Activated CD4-positive, alpha-beta T cell treated with anti-CD3 and anti-CD28 coated beads, Interleukin-2, amount 50 U/mL, for 48 hours (primary cell): ENCODE results near the gene SLC26A4.

ENCODE experiments used
- DNase-seq, 2 experiments: peaks; one replicate each; pipeline ENCODE4 v3.0.0-alpha.2; 2020

Gene SLC26A4

GRCh38 chr7:107697321-107698049, 36.9 kb downstream of the SLC26A4 start:
- no peak for DNase-seq

DNA sequence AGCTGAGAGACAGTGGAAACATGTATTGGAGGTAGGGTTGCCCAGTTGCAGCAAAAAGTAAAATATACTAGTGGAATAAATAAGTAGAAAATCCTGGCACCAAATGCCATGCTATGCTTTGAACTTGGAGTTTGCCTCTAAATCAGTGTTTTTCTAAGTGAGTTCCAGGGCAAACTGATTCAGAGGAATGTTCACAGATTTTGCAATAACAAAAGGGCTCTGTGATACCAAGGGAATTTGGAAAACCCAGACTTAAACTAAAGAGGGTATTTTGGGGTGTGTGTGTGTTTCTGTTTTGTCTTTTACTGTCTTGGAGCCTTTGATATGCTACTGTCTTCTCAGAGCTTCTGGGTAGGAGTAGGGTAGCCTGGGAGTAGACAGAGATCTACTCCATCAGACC, 39.9 kb downstream of the SLC26A4 start:
- no peak for DNase-seq

DNA sequence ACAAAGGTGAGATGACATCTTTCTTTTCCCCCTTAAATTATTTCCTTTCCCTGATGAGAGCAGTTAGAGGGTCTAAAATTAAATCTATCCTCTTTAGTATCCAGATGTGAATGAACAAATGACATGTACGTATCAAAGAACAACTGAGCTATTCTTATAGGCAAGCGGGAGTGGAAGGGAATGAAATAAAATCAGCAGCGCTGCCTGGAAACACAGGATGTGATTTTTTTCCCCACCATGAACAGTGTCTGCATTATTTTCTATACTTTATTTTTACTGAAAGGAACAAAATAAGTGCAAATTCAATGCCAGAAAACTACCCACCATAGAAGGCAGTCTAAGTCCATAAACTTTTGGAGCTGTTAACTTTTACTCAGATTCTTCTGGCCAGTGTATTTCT, 40.6 kb downstream of the SLC26A4 start:
- no peak for DNase-seq

- DNase-seq = no peak
Observed at GRCh38 chr7:107703219-107703618, 42.6 kb downstream of the SLC26A4 start.

- no peak for DNase-seq
Observed at GRCh38 chr7:107703872-107704271, 43.2 kb downstream of the SLC26A4 start.

DNA sequence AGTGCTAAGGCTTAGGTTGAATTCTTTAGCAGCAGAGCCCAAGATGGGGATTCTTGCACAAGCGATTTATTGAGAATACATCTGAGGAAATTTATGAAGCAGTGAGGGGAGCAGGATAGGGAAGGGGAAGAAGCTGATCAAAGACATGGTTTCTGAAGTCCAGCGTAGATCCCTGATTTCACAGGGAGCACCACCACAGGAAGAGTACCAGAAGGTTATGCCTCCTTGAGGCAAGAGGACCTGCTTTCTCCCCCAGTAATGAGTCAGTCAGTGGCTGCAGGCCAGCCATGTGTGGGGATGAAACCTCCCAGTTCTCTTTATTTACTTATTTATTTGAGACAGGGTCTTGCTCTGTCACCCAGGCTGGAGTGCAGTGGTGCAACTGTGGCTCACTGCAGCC, 48.3 kb downstream of the SLC26A4 start:
- no peak for DNase-seq

DNA sequence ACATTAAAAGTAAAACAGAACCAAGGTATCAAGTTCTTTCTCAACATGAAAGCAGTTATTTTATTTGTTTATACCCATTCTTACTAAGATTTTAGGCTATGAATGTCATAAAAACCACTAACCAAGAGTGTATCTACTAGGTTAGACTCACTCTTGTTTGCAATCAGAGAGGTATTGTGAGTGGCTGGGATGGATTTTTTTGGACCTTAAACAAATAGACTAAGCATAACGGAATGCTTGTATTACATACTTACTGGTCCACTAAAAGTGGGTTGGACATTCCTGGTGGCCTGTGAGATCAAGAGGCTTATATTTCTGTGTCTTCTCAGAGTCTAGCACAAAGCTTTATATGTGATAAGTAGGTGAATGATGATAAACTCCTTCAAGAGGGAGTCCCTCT, 50.7 kb downstream of the SLC26A4 start:
- no peak for DNase-seq

DNA sequence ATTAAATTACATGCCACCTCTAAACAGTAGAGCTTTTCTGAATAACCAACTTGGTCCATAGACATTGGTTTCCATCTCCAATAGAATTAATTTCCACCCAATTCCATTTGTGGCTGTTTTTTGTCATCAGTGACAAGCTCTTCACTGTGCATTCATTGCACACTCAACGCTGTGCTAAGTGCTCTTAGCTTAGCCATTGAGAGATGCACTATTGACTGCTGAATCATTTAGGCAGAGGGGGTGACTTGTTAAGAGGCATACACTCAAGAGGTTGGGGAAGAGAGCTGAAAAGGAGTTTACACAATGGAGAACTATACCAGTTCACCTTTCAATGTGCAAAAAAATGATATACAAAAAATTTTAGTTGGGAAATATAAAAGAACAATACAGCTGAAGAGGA, 51.4 kb downstream of the SLC26A4 start:
- DNase-seq = no peak

DNA sequence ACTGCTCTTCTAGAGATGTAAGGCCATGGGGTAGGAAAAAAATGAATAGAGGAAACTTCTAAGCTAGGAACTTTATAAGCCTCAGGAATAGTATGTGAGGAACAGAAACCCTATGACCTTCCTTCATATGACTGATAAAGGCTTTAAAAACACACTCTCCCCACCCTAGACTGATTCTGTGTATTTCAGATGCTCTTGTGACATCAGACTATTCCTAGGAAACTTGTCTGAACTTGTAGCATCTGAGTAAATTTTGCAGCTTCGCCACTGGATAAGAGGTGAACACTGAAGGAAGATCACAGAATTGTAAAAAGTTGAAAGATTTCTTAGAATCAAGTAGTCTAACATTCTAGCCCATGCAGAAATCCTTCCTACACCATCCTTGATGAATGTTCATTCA, 52.3 kb downstream of the SLC26A4 start:
- DNase-seq = no peak

GRCh38 chr7:107715531-107715930, 54.9 kb downstream of the SLC26A4 start:
- DNase-seq = no peak

- no peak for DNase-seq
Observed at GRCh38 chr7:107718456-107719193, 58.0 kb downstream of the SLC26A4 start.

- no peak for DNase-seq
Observed at GRCh38 chr7:107721286-107721685, 60.7 kb downstream of the SLC26A4 start.

- DNase-seq = no peak
Observed at GRCh38 chr7:107723255-107723654, 62.6 kb downstream of the SLC26A4 start.

GRCh38 chr7:107725138-107725740, 64.6 kb downstream of the SLC26A4 start:
- DNase-seq = peak; percentile 49 to 56

DNA sequence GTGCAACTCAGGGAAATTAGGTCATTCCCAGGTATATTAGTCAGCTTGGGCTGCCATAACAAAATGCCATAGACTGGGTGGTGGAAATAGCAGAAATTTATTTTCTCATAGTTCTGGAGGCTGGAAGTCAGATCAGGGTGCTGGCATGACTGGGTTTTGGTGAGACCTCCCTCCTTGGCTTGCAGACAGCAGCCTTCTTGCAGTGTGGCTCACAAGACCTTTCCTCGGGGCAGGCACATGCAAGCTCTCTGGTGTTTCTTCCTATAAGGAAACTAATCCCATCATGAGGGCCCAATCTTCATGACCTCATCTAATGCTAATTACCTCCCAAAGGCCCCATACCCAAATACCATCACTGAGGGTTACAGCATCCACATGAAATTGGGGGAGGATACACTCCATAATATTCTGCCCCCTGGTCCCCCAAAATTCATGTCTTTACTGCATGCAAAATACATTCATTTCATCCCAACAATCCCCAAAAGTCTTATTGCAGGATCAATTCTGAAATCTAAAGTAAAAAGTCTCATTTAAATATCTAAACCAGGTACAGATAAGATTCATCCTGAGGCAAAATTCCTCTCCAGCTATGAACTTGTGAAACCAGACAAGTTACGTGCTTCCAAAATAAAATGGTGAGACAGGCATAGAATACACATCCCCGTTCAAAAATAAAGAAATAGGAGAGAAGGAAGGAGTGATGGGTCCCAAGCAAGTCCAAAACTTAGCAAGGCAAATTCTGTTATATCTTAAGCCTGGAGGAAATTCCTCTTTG, 65.9 kb downstream of the SLC26A4 start:
- DNase-seq = no peak

DNA sequence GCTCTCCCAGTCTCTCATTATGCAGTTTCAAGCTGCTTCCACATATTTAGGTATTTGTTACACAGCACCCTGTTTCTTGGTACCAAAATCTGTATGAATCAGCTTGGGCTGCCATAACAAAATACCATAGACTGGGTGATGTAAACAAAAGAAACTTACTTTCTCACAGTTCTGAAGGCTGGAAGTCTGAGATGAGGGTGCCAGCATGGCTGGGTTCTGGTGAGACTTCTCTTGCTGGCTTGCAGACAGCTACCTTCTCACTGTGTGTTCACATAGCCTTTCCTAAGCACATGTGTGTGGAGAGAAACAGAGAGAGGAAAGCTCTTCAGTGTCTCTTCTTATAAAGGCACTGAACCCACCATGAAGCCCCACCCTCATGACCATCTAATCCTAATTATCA, 67.6 kb downstream of the SLC26A4 start:
- no peak for DNase-seq

- peak in 1 of 2 experiments; percentile 72 for DNase-seq
Observed at GRCh38 chr7:107742678-107743566, 82.3 kb downstream of the SLC26A4 start.

- peak; percentile 98 for DNase-seq
Observed at GRCh38 chr7:107743567-107744344, 83.1 kb downstream of the SLC26A4 start, which contains the start of gene CBLL1. Gene CBLL1, plus strand, starts transcription at chr7:107744142. Its CDS starts 22 bp downstream, at chr7:107744164.

GRCh38 chr7:107744345-107744750, 83.7 kb downstream of the SLC26A4 start:
- DNase-seq = no peak

- DNase-seq = no peak
Observed at GRCh38 chr7:107746006-107746405, 85.4 kb downstream of the SLC26A4 start.

- DNase-seq = no peak
Observed at GRCh38 chr7:107751113-107751512, 90.5 kb downstream of the SLC26A4 start.
